HTR-8/SVneo (cell line): ENCODE measurements around the gene IFT80.
A peak's percentile ranks its signal among the peaks of the same experiment; 100 is the strongest.

ENCODE experiments used
- DNase-seq: peaks from one replicate; pipeline ENCODE4 v3.0.0; 2011; ENCODE audit warnings: low spot score, mixed read lengths; ENCODE audit not compliant: insufficient read length
- FAIRE-seq: peaks from 2 replicates; lab custom pipeline; 2011; peaks lifted over from hg19 to GRCh38; lab: Jason Lieb, UNC

Gene IFT80

GRCh38 chr3:160401291-160402095 lies 2.5 kb upstream of the IFT80 start:
- FAIRE-seq = no peak
- DNase-seq = peak; percentile 26

GRCh38 chr3:160400702-160401150 lies 1.7 kb upstream of the IFT80 start:
- DNase-seq (no peak), FAIRE-seq (no peak)

GRCh38 chr3:160400030-160400701 lies 1.1 kb upstream of the IFT80 start:
- DNase-seq (no peak), FAIRE-seq (no peak)

- DNase-seq (no peak), FAIRE-seq (no peak)
Measured at GRCh38 chr3:160398820-160399124, 253 bp downstream of the IFT80 start.

- DNase-seq = peak; percentile 47
- FAIRE-seq = no peak
Measured at GRCh38 chr3:160395297-160395696, 3.7 kb downstream of the IFT80 start.

- DNase-seq (no peak), FAIRE-seq (no peak)
Measured at GRCh38 chr3:160394009-160394392, 5.0 kb downstream of the IFT80 start.

- FAIRE-seq (no peak), DNase-seq (no peak)
Measured at GRCh38 chr3:160393346-160394008, 5.5 kb downstream of the IFT80 start.

GRCh38 chr3:160392798-160393197 lies 6.2 kb downstream of the IFT80 start:
- FAIRE-seq (no peak), DNase-seq (no peak)

- no peak for FAIRE-seq
Measured at GRCh38 chr3:160390565-160391138, 8.4 kb downstream of the IFT80 start.

GRCh38 chr3:160384639-160385318 lies 14.2 kb downstream of the IFT80 start:
- no peak for FAIRE-seq
- DNase-seq = no peak

More at GRCh38 chr3:160390565-160391138, 8.4 kb downstream of the IFT80 start:
- DNase-seq = no peak

- FAIRE-seq (no peak), DNase-seq (no peak)
Measured at GRCh38 chr3:160381470-160381869, 17.6 kb downstream of the IFT80 start.

GRCh38 chr3:160379628-160380214 lies 19.3 kb downstream of the IFT80 start:
- FAIRE-seq = no peak

GRCh38 chr3:160378331-160379109 lies 20.5 kb downstream of the IFT80 start:
- DNase-seq (no peak), FAIRE-seq (no peak)

More at GRCh38 chr3:160379628-160380214, 19.3 kb downstream of the IFT80 start:
- no peak for DNase-seq

GRCh38 chr3:160376681-160377080 lies 22.3 kb downstream of the IFT80 start:
- FAIRE-seq (no peak), DNase-seq (no peak)

- DNase-seq (no peak), FAIRE-seq (no peak)
Measured at GRCh38 chr3:160374925-160375324, 24.1 kb downstream of the IFT80 start.

- DNase-seq (no peak), FAIRE-seq (no peak)
Measured at GRCh38 chr3:160374472-160374871, 24.6 kb downstream of the IFT80 start.

GRCh38 chr3:160373655-160374054 lies 25.4 kb downstream of the IFT80 start:
- DNase-seq (no peak), FAIRE-seq (no peak)

GRCh38 chr3:160372780-160373179 lies 26.2 kb downstream of the IFT80 start:
- no peak for DNase-seq
- FAIRE-seq = no peak
